GM12878 (cell line): ENCODE data around the gene ATP8B1. TPM values are rescaled to one million over a fixed set of nuclear protein-coding genes. Genes with fewer than 3 reads are reported as not detected.

ENCODE experiments used
- ATAC-seq: fragments of 200-7000 bp; cut with Tn5 transposase; 3 replicates; pipeline ENCODE4 v1.9.1; 2020; ENCODE audit warnings: mild to moderate bottlenecking, moderate library complexity
- BruUV-seq: library from RNA; stranded (reverse); fragments of 400-500 nt; replicated peaks from 2 replicates; lab custom pipeline; 2021; lab: Mats Ljungman, UMichigan
- CTCF ChIA-PET: fragments of 300-600 bp; sonication (Branson Sonifier 250); formaldehyde crosslinking; extraction: SDS; loops from one replicate; lab custom pipeline; 2021; ENCODE audit warnings: inconsistent platforms; lab: Yijun Ruan, JAX
- POLR2A ChIA-PET: fragments of 350-600 bp; formaldehyde crosslinking; extraction: SDS; loops from one replicate; lab custom pipeline; 2021; ENCODE audit warnings: inconsistent platforms; lab: Charles Lee
- RAD21 ChIA-PET: fragments of 300-600 bp; sonication (Branson Sonifier 250); formaldehyde crosslinking; loops from one replicate; lab custom pipeline; 2023; ENCODE audit warnings: antibody characterized with exemption; ENCODE audit not compliant: unreplicated experiment; lab: Charles Lee
- SMC1A ChIA-PET: fragments of 300-600 bp; sonication (Branson Sonifier 250); formaldehyde crosslinking; loops from one replicate; lab custom pipeline; 2023; ENCODE audit not compliant: unreplicated experiment, uncharacterized antibody; lab: Charles Lee
- DNase-seq: peaks from one replicate; pipeline ENCODE4 v3.0.0-alpha.2; 2011; ENCODE audit warnings: low read depth, low spot score
- FAIRE-seq: peaks from 3 replicates; lab custom pipeline; 2011; peaks lifted over from hg19 to GRCh38; lab: Jason Lieb, UNC
- H2AFZ ChIP-seq: 2 replicates; pipeline ENCODE4 v1.6.0; 2011; ENCODE audit warnings: low read depth, low read length, control low read depth; ENCODE audit not compliant: control insufficient read depth
- H3K27ac ChIP-seq: 2 replicates; pipeline ENCODE4 v1.5.1; 2011; ENCODE audit warnings: control low read depth; ENCODE audit not compliant: control insufficient read depth, insufficient read depth
- H3K27me3 ChIP-seq, 2 experiments: replicated peaks in 1 of 2; 2 replicates each; pipeline versions ENCODE4 v1.6.0 to v1.6.1; 2011; ENCODE audit warnings: low read length in 1 of 2; ENCODE audit not compliant: control insufficient read depth in 2 of 2, insufficient read depth in 2 of 2
- H3K36me3 ChIP-seq, 2 experiments: 2 replicates each; pipeline ENCODE4 v1.5.1; 2011; ENCODE audit warnings: low read length in 1 of 2; ENCODE audit not compliant: control insufficient read depth in 2 of 2, insufficient read depth in 2 of 2
- H3K4me1 ChIP-seq: 2 replicates; pipeline ENCODE4 v1.6.1; 2011; ENCODE audit warnings: mild to moderate bottlenecking, low read length, moderate library complexity, mixed read lengths; ENCODE audit not compliant: control insufficient read depth, insufficient read depth
- H3K4me2 ChIP-seq: 2 replicates; pipeline ENCODE4 v1.6.0; 2011; ENCODE audit warnings: control low read depth; ENCODE audit not compliant: control insufficient read depth, insufficient read depth
- H3K4me3 ChIP-seq: fragments of 200-600 bp; sonication (generic); 2 replicates; pipeline ENCODE4 v1.5.1; 2016
- H3K79me2 ChIP-seq: 2 replicates; pipeline ENCODE4 v1.6.0; 2011; ENCODE audit warnings: low read length; ENCODE audit not compliant: control insufficient read depth, insufficient read depth
- H3K9ac ChIP-seq: 2 replicates; pipeline ENCODE4 v1.8.0; 2011; ENCODE audit warnings: low read length, control low read depth, mixed read lengths; ENCODE audit not compliant: control insufficient read depth, insufficient read depth
- H3K9me3 ChIP-seq: replicated peaks from 3 replicates; pipeline ENCODE4 v1.5.1; 2011; ENCODE audit warnings: mild to moderate bottlenecking, low read length; ENCODE audit not compliant: control insufficient read depth, insufficient read depth
- H4K20me1 ChIP-seq: 2 replicates; pipeline ENCODE4 v1.6.0; 2011; ENCODE audit not compliant: control insufficient read depth, insufficient read depth
- FOXM1 ChIP-seq: IDR thresholded peaks from 2 replicates; pipeline ENCODE4 v1.6.1; 2012; ENCODE audit warnings: low read depth, mild to moderate bottlenecking, inconsistent platforms, low read length, moderate library complexity
- LARP7 ChIP-seq: fragments of 450-650 bp; IDR thresholded peaks from 2 replicates; pipeline ENCODE4 v1.6.1; 2017; ENCODE audit warnings: mild to moderate bottlenecking
- NRF1 ChIP-seq: conservative IDR thresholded peaks from 2 replicates; pipeline ENCODE4 v1.6.1; 2011; ENCODE audit warnings: mild to moderate bottlenecking, low read depth, low read length, improper control_type of control experiment
- SPI1 ChIP-seq: IDR thresholded peaks from 2 replicates; pipeline ENCODE4 v1.6.1; 2011; ENCODE audit warnings: low read depth, mild to moderate bottlenecking, low read length, moderate library complexity, borderline replicate concordance; ENCODE audit not compliant: insufficient read depth
- SUZ12 ChIP-seq: fragments of 200-600 bp; sonication (generic); IDR thresholded peaks from one replicate; pipeline ENCODE4 v1.6.1; 2018; ENCODE audit warnings: antibody characterized with exemption, mild to moderate bottlenecking; ENCODE audit not compliant: unreplicated experiment
- YY1 ChIP-seq: IDR thresholded peaks from 2 replicates; pipeline ENCODE4 v1.6.1; 2011; ENCODE audit warnings: low read depth, mild to moderate bottlenecking, low read length
- ZNF622 ChIP-seq: fragments of 450-650 bp; IDR thresholded peaks from 2 replicates; pipeline ENCODE4 v1.6.1; 2017; ENCODE audit warnings: mild to moderate bottlenecking, inconsistent platforms
- WGBS: methylation state at CpG from one replicate; pipeline ENCODE4 v1.1.6; 2016; ENCODE audit warnings: low lambda C conversion rate; ENCODE audit not compliant: insufficient replicate concordance, insufficient coverage; ENCODE audit errors: missing lambda C conversion rate; 5-methylcytosine and 5-hydroxymethylcytosine counted together
- in situ Hi-C: fragments of 300-500 bp; cut with MboI; formaldehyde crosslinking; loops from 9 replicates; pipeline ENCODE4 v1.14.3; 2018; ENCODE audit warnings: mixed read lengths
- intact Hi-C: fragments of 100-400 bp; cut with micrococcal nuclease; formaldehyde crosslinking; loops from one replicate; pipeline ENCODE4 v1.14.2; 2022; ENCODE audit not compliant: unreplicated experiment
- polyA plus RNA-seq, 11 experiments: library from polyadenylated mRNA; depleted of rRNA in 4 of 11; unstranded in 6 of 11; stranded (reverse) in 5 of 11; fragments of >200 nt; fragmentation: Nextera tagmentation in 4 of 11; fragmentation: Illumina TruSeq in 1 of 11; extraction: Ambion mirVana in 4 of 11; extraction: Trizol in 1 of 11; gene quantifications; 1 replicate in 1 of 11; 2 replicates in 10 of 11; pipeline versions ENCODE4 v1.2.1 to v1.2.3, GENCODE V29; 2011 to 2016; ENCODE audit warnings: inconsistent platforms in 2 of 11, missing spikeins in 2 of 11, low read depth in 1 of 11
- total RNA-seq, 4 experiments: library from RNA; depleted of rRNA in 3 of 4; stranded (reverse); fragments of >200 nt in 3 of 4; fragmentation: Illumina TruSeq in 1 of 4; extraction: Trizol in 1 of 4; gene quantifications; 2 replicates each; pipeline versions ENCODE4 v1.2.1 to v1.2.3, GENCODE V29; 2013 to 2021
- TF ChIP-seq, protein P1 (sequence below): IDR thresholded peaks from 2 replicates; pipeline ENCODE4 v1.6.1; 2011; ENCODE audit warnings: borderline replicate concordance, low read depth, mild to moderate bottlenecking, moderate library complexity, low read length; ENCODE audit not compliant: insufficient read depth, poor library complexity, severe bottlenecking

ATP8B1 gene
- total and polyA plus RNA-seq, 10 of the 15 experiments (the other 5 are each of a cell fraction or from before 2014, with no cell fraction given), result 0.03 to 0.37 (median 0.11) TPM

DNA sequence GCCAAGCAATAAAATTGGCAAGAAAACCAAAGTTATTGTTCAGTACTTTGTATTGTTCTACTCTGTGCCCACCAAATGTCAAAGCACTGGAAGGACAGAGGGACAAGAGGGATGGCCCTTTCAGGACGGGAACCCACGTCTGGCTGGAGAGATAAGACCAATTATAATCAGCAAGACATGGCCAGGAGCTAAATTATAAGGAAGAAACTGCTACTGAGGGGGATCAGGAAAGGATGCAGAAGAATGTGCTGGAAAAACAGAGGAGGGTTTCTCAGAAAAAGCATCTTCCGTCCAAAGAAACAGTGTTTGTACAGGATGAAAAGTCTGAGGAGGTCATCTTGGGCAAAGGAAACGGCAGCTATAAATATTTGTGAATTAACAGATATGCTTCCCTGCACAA lies 135.1 kb downstream of the ATP8B1 start:
- DNase-seq, result no peak
- RAD21 ChIA-PET, result interaction anchor here (1.1 kb wide), 1 partner anchor 37 kb away, joined by 3 read pairs; no protein-coding TSS in a partner anchor
- Histone ChIP-seq H3K4me2 (no peak overlapping the region), H3K9me3 (peaks cover under 1% of the 10 kb centered on the region; the same call in 1 of the 3 replicates), H3K27me3 (no peaks in the 10 kb centered on the region), H3K36me3 (no peaks in the 10 kb centered on the region), H3K79me2 (no peaks in the 10 kb centered on the region), H3K27ac (no peak overlapping the region), H3K4me1 (no peaks in the 10 kb centered on the region), H4K20me1 (no peaks in the 10 kb centered on the region), H3K9ac (no peak overlapping the region), H2AFZ (no peak overlapping the region), H3K4me3 (no peak overlapping the region)
- in situ Hi-C loops, result no loop called here
- no TSS peak for BruUV-seq
- intact Hi-C loops, result no loop called here
- SMC1A ChIA-PET, result interaction anchor here (0.9 kb wide), 2 partner anchors 9 to 171 kb away, joined by 3 read pairs; no protein-coding TSS in a partner anchor
- CTCF ChIA-PET, result interaction anchor here (0.7 to 0.9 kb wide), 2 partner anchors 14 to 16 kb away, joined by 4 to 7 read pairs; no protein-coding TSS in a partner anchor
- WGBS, result 45% methylated on average over 4 of the region's 4 CpGs
- POLR2A ChIA-PET, result no interaction called here
- no peak for ATAC-seq
- TF ChIP-seq NRF1, result no peak
- no peak for FAIRE-seq

DNA sequence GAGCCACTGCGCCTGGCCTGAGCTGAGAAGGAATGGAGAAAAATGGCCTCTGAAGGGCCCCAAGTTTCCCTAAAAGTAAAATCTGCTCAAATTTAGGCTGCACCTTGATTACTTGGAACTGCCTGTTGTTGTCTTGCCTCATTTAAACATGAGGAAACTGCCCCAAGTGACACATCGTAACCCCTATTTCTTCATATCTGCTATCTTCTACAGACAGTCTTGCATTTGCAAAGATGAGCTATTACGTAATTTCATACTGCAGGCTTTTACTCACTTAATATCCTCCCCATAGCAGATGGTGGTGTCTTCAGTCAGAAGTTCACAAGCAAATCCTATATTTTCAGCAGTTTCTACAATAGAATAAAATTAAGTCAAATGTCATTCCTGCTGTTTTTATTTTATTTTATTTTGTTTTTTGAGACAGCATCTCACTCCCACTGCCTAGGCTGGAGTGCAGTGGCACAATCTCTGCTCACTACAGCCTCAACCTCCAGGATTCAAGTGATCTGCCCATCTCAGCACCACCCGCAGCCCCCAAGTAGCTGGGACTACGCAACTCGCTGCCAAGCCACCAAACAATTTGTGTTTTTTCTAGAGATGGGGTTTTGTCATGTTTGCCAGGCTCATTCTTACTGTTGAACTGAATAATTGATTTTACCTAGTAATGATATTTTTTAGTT lies 136.2 kb downstream of the ATP8B1 start:
- no TSS peak for BruUV-seq
- no peak for TF ChIP-seq LARP7
- TF ChIP-seq YY1, result no peak
- TF ChIP-seq FOXM1, result no peak
- TF ChIP-seq, protein P1, sequence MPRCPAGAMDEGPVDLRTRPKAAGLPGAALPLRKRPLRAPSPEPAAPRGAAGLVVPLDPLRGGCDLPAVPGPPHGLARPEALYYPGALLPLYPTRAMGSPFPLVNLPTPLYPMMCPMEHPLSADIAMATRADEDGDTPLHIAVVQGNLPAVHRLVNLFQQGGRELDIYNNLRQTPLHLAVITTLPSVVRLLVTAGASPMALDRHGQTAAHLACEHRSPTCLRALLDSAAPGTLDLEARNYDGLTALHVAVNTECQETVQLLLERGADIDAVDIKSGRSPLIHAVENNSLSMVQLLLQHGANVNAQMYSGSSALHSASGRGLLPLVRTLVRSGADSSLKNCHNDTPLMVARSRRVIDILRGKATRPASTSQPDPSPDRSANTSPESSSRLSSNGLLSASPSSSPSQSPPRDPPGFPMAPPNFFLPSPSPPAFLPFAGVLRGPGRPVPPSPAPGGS, result no peak
- no peak for TF ChIP-seq SPI1
- no peak for TF ChIP-seq SUZ12
- TF ChIP-seq ZNF622, result no peak
- Histone ChIP-seq H3K27ac (no peak overlapping the region), H2AFZ (no peak overlapping the region), H3K9ac (no peak overlapping the region), H3K9me3 (no peaks in the 10 kb centered on the region; the same call in 2 of the 3 replicates), H3K4me2 (no peak overlapping the region), H4K20me1 (no peaks in the 10 kb centered on the region), H3K27me3 (no peaks in the 10 kb centered on the region), H3K4me1 (no peaks in the 10 kb centered on the region), H3K36me3 (no peaks in the 10 kb centered on the region), H3K79me2 (no peaks in the 10 kb centered on the region), H3K4me3 (no peak overlapping the region)
- ChIA-PET SMC1A (no interaction called here), POLR2A (no interaction called here), CTCF (no interaction called here), RAD21 (no interaction called here)
- intact Hi-C loops (no loop called here), in situ Hi-C loops (no loop called here)
- WGBS, result 55% methylated on average over 6 of the region's 6 CpGs
- no peak for FAIRE-seq
- no peak for DNase-seq
- no peak for ATAC-seq
